GM18861 (cell line): ENCODE data around the gene ENHO.
"Not testable (repeated sequence)": the region's sequence is repeated elsewhere in the genome, so short reads cannot be mapped to it uniquely, and the experiment has no call there.

ENCODE experiments used
- ATAC-seq: cut with Tn5 transposase; IDR thresholded peaks from one replicate; pipeline ENCODE4 v1.9.1; 2021; ENCODE audit not compliant: unreplicated experiment

ENHO gene

DNA sequence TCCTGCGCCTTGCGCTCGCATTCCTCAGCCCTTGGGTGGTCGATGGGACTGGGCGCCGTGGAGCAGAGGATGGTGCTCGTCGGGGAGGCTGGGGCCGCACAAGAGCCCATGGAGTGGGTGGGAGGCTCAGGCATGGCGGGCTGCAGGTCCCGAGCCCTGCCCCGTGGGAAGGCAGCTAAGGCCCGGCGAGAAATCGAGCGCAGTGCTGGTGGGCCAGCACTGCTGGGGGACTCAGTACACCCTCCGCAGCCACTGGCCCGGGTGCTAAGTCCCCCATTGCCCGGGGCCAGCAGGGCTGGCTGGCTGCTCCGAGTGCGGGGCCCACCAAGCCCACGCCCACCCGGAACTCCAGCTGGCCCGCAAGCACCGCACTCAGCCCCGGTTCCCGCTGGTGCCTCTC lies 40.0 kb downstream of the ENHO start:
- not testable (repeated sequence) for ATAC-seq

- ATAC-seq, result not testable (repeated sequence)
Measured at GRCh38 chr9:34481620-34482019, 41.2 kb downstream of the ENHO start.

DNA sequence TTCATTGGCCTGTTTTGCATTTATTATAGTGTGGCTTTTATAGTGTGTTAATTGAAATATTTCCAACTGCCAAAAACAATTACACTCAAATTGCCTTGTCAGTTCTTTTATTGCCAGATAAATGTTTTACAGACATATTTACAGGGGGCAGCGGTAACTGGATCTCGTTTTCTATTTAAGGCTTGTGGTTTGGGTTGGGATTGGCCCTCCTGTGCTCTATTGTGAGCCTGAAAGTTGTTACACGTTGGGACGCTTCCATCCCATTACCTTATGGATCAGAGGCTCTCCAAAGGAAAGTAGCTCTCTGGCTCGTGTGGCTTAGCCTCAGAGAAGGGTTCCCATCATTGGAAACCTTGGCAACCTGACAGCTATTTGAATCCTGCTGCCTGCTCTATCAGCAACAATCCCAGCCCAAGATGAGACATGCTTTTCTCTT lies 43.3 kb downstream of the ENHO start:
- ATAC-seq, result no peak

DNA sequence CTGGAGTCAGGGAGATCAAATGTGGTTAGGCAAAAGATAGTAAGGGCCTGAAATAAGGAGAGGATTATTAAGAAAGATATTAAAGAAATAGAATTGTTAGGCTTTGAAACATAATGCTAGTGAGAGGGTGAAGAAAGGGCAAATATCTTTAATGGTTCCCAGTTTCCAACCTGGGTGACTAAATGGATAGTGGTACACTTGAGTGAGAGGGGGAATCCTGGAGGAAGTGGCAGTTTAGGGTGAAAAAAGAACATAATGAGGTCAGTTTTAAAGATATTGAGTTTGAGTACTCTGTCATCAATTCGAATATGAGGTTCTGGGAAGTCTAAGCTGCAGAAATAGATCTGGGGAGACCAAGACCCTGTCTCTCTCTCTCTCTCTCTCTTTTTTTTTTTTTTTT lies 45.2 kb downstream of the ENHO start:
- no peak for ATAC-seq

DNA sequence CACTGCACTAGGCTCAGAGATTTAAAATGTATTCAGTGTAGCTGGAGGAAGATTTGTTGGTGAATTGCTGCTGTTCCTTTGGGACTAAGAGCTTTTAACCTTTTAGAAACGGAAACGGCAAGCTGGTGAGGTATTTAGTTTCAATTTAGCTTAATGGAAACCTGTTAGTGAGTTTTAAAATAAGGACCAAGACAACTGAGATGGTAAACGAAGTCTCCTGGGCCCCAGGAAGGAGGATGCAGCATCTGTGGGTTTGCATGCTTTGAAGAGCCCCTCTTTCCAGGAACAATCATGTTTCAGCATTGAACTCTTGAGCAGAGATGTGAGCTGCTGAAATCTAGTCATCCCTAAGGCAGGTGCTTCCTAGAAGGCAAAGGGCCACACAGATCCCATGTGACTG lies 47.7 kb downstream of the ENHO start:
- ATAC-seq, result no peak
